CD14-positive monocyte (primary cell): Measurements from ENCODE around the gene FAM174B. TPM values are rescaled to one million over a fixed set of nuclear protein-coding genes. Genes with fewer than 3 reads are reported as not detected.
A peak's percentile ranks its signal among the peaks of the same experiment; 100 is the strongest.

Experiments
- DNase-seq, 3 donors: peaks; one replicate each; pipeline ENCODE4 v3.0.0-alpha.2; 2011 to 2022
- H2AFZ ChIP-seq: 2 replicates; pipeline ENCODE4 v1.6.0; 2012; ENCODE audit warnings: mild to moderate bottlenecking, low read depth, low read length, inconsistent platforms; ENCODE audit not compliant: insufficient read depth, poor library complexity, severe bottlenecking
- H3K27ac ChIP-seq, 2 donors: 1 replicate in 1 of 2; 2 replicates in 1 of 2; pipeline ENCODE4 v1.5.1; 2012 to 2013; ENCODE audit warnings: low read length in 2 of 2, control low read depth in 1 of 2, inconsistent platforms in 1 of 2, low read depth in 1 of 2, mild to moderate bottlenecking in 1 of 2
- H3K27me3 ChIP-seq, 2 donors: one replicate each; pipeline versions ENCODE4 v1.6.0 to v1.6.1; 2011 to 2013; ENCODE audit warnings: low read length in 2 of 2; ENCODE audit not compliant: control insufficient read depth in 2 of 2, insufficient read depth in 2 of 2
- H3K36me3 ChIP-seq, 2 donors: replicated peaks in 1 of 2; 1 replicate in 1 of 2; 2 replicates in 1 of 2; pipeline versions ENCODE4 v1.5.1 to v1.6.1; 2012 to 2013; ENCODE audit warnings: low read length in 2 of 2, control low read depth in 1 of 2, inconsistent platforms in 1 of 2, mild to moderate bottlenecking in 1 of 2; ENCODE audit not compliant: insufficient read depth in 2 of 2, control insufficient read depth in 1 of 2
- H3K4me1 ChIP-seq, 2 donors: 1 replicate in 1 of 2; 2 replicates in 1 of 2; pipeline versions ENCODE4 v1.5.1 to v1.6.1; 2012 to 2013; ENCODE audit warnings: low read length in 2 of 2, control low read depth in 1 of 2, inconsistent platforms in 1 of 2, mild to moderate bottlenecking in 1 of 2, moderate library complexity in 1 of 2; ENCODE audit not compliant: insufficient read depth in 2 of 2, control insufficient read depth in 1 of 2
- H3K4me2 ChIP-seq: replicated peaks from 2 replicates; pipeline ENCODE3; 2012; ENCODE audit warnings: low read length, moderate library complexity, mild to moderate bottlenecking; ENCODE audit not compliant: poor library complexity, severe bottlenecking; ENCODE audit errors: extremely low read depth
- H3K4me3 ChIP-seq, 3 experiments: fragments of 200-600 bp in 1 of 3; sonication (generic) in 1 of 3; replicated peaks in 1 of 3; 1 replicate in 2 of 3; 2 replicates in 1 of 3; pipeline ENCODE4 v1.5.1; 2011 to 2013; ENCODE audit warnings: low read length in 3 of 3, mild to moderate bottlenecking in 3 of 3, control low read depth in 2 of 3, low read depth in 2 of 3, inconsistent platforms in 1 of 3, moderate library complexity in 1 of 3
- H3K79me2 ChIP-seq: 2 replicates; pipeline ENCODE4 v1.6.0; 2012; ENCODE audit warnings: mild to moderate bottlenecking, control low read depth, inconsistent platforms, low read length, moderate library complexity; ENCODE audit not compliant: insufficient read depth
- H3K9ac ChIP-seq: 2 replicates; pipeline ENCODE4 v1.6.0; 2017; ENCODE audit warnings: low read length, mild to moderate bottlenecking; ENCODE audit not compliant: insufficient read depth, poor library complexity, severe bottlenecking
- H3K9me3 ChIP-seq, 2 donors: replicated peaks in 1 of 2; 1 replicate in 1 of 2; 2 replicates in 1 of 2; pipeline versions ENCODE4 v1.5.1 to v1.6.1; 2012 to 2013; ENCODE audit warnings: low read length in 2 of 2, control low read depth in 1 of 2; ENCODE audit not compliant: control insufficient read depth in 1 of 2, insufficient read depth in 1 of 2
- H4K20me1 ChIP-seq: 2 replicates; pipeline ENCODE4 v1.6.0; 2012; ENCODE audit warnings: mild to moderate bottlenecking, low read length, control low read depth, moderate library complexity; ENCODE audit not compliant: insufficient read depth
- H3K27ac Mint-ChIP-seq, 7 donors: one replicate each; pipeline ENCODE4 v1.8.0; 2020; ENCODE audit warnings: mild to moderate bottlenecking in 7 of 7, mixed read lengths in 7 of 7, moderate library complexity in 6 of 7, inconsistent platforms in 2 of 7
- H3K27me3 Mint-ChIP-seq, 3 donors: one replicate each; pipeline ENCODE4 v1.8.0; 2021 to 2022; ENCODE audit warnings: low read depth in 3 of 3, mild to moderate bottlenecking in 3 of 3, mixed read lengths in 3 of 3, moderate library complexity in 3 of 3, inconsistent platforms in 1 of 3
- H3K36me3 Mint-ChIP-seq, 2 donors: one replicate each; pipeline ENCODE4 v1.8.0; 2020; ENCODE audit warnings: mixed read lengths in 2 of 2, inconsistent platforms in 1 of 2, mild to moderate bottlenecking in 1 of 2
- H3K4me1 Mint-ChIP-seq: one replicate; pipeline ENCODE4 v1.8.0; 2020; ENCODE audit warnings: mild to moderate bottlenecking, mixed read lengths
- H3K4me3 Mint-ChIP-seq, 2 donors: one replicate each; pipeline ENCODE4 v1.8.0; 2020; ENCODE audit warnings: mild to moderate bottlenecking in 2 of 2, mixed read lengths in 2 of 2, moderate library complexity in 1 of 2
- H3K9me3 Mint-ChIP-seq, 7 donors: one replicate each; pipeline ENCODE4 v1.8.0; 2020 to 2022; ENCODE audit warnings: mixed read lengths in 7 of 7, mild to moderate bottlenecking in 6 of 7, moderate library complexity in 6 of 7, inconsistent platforms in 2 of 7
- CTCF ChIP-seq: fragments of 200-600 bp; IDR thresholded peaks from one replicate; pipeline ENCODE4 v1.8.0; 2022; ENCODE audit warnings: antibody characterized with exemption, mild to moderate bottlenecking
- WGBS: methylation state at CpG from one replicate; pipeline ENCODE4 v1.1.5; 2013; ENCODE audit warnings: missing lambda C conversion rate; ENCODE audit not compliant: insufficient coverage; 5-methylcytosine and 5-hydroxymethylcytosine counted together
- intact Hi-C, 2 donors: fragments of 100-400 bp; cut with micrococcal nuclease; formaldehyde crosslinking; loops; one replicate each; pipeline versions ENCODE4 v1.15.0 to v1.15.1; 2023
- polyA plus RNA-seq, 3 donors: library from polyadenylated mRNA; depleted of rRNA in 1 of 3; unstranded in 2 of 3; stranded (reverse) in 1 of 3; fragments of 300-500 nt in 2 of 3; fragments of >200 nt in 1 of 3; fragmentation: Illumina TruSeq in 2 of 3; gene quantifications; 1 replicate in 2 of 3; 2 replicates in 1 of 3; pipeline ENCODE4 v1.2.3, GENCODE V29; 2012 to 2021

FAM174B gene
- polyA plus RNA-seq, 3 donors: 2.2 to 4.7 (median 3.2) TPM

DNA sequence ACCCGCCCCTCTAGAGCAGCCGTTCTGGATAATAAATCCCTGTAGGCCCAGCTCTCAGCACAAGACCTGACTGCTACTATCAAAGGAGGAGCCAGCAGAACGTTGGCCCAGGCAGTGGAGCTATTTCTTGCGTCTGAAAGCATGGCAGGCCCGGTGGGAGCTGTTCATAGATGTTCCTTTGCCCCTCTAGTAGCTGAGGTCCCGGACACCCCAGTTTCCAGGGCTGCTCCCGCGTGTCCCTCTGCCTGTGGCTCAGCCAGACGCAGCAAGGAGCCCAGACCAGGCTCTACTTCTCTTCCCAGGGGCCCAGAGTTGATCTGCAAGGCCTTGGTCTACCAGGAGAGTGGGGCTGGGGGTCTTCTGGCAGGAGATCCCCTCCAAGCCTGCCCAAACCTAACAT is 76.1 kb downstream of the FAM174B start:
- H3K79me2 ChIP-seq: no peaks in the 10 kb centered on the region
- H3K9me3 ChIP-seq: no peaks in the 10 kb centered on the region

GRCh38 chr15:92578096-92578835 is 77.3 kb downstream of the FAM174B start:
- no peaks in the 10 kb centered on the region for H3K79me2 ChIP-seq
- H3K27me3 ChIP-seq: no peaks in the 10 kb centered on the region
- no peak overlapping the region for H3K4me3 ChIP-seq
- H2AFZ ChIP-seq: no peak overlapping the region
- H3K36me3 ChIP-seq: no peaks in the 10 kb centered on the region
- no peaks in the 10 kb centered on the region for H3K4me1 ChIP-seq
- H3K9ac ChIP-seq: no peak overlapping the region
- no peaks in the 10 kb centered on the region for H4K20me1 ChIP-seq
- Mint-ChIP-seq H3K4me1 (peaks cover 7% of the 10 kb centered on the region), H3K4me3 (no peak overlapping the region), H3K27me3 (peaks cover 3 to 6% (median 6%) of the 10 kb centered on the region in 3 donors), H3K9me3 (peaks cover 0 to 1% (median 0%) of the 10 kb centered on the region in 7 donors), H3K36me3 (no peaks in the 10 kb centered on the region), H3K27ac (peak overlapping the region in 2 of 7 donors; percentile 19 to 46)
- 76% methylated on average over 7 of the region's 12 CpGs for WGBS
- intact Hi-C loops: no loop called here
- DNase-seq: no peak
- TF ChIP-seq CTCF: no peak
- H3K27ac ChIP-seq: no peak overlapping the region
- H3K9me3 ChIP-seq: no peaks in the 10 kb centered on the region
- H3K4me2 ChIP-seq: no peak overlapping the region

More for the DNA sequence above, 76.1 kb downstream of the FAM174B start:
- no peak for TF ChIP-seq CTCF
- no peak overlapping the region for H3K27ac Mint-ChIP-seq
- DNase-seq: no peak
- Histone ChIP-seq H2AFZ (no peak overlapping the region), H3K9ac (no peak overlapping the region), H4K20me1 (no peaks in the 10 kb centered on the region), H3K27ac (no peak overlapping the region), H3K4me1 (no peaks in the 10 kb centered on the region), H3K4me3 (no peak overlapping the region), H3K4me2 (no peak overlapping the region), H3K36me3 (no peaks in the 10 kb centered on the region), H3K27me3 (no peaks in the 10 kb centered on the region)
- H3K9me3 Mint-ChIP-seq: peaks cover 0 to 1% (median 0%) of the 10 kb centered on the region in 7 donors
- no peaks in the 10 kb centered on the region for H3K36me3 Mint-ChIP-seq
- intact Hi-C loops: no loop called here
- peaks cover 3 to 4% (median 4%) of the 10 kb centered on the region in 3 donors for H3K27me3 Mint-ChIP-seq
- 93% methylated on average over 5 of the region's 9 CpGs for WGBS
- no peak overlapping the region for H3K4me3 Mint-ChIP-seq
- peaks cover 7% of the 10 kb centered on the region for H3K4me1 Mint-ChIP-seq
